Prostate gland (tissue), 2 donors: ENCODE measurements around the gene PLEKHM3. TPM values are rescaled to one million over a fixed set of nuclear protein-coding genes. Genes with fewer than 3 reads are reported as not detected.

Source experiments
- DNase-seq: peaks from one replicate; pipeline ENCODE4 v3.0.0-alpha.2; 2019; ENCODE audit warnings: low spot score
- H3K27ac ChIP-seq, 2 donors: fragments of 200-600 bp; sonication (generic); 2 replicates each; pipeline ENCODE4 v1.5.1; 2017 to 2019
- H3K27me3 ChIP-seq: fragments of 200-600 bp; sonication (generic); replicated peaks from 2 replicates; pipeline ENCODE4 v1.5.1; 2019; ENCODE audit not compliant: insufficient read depth
- H3K36me3 ChIP-seq, 2 donors: fragments of 200-600 bp; sonication (generic); 1 replicate in 1 of 2; 2 replicates in 1 of 2; pipeline versions ENCODE4 v1.5.1 to v1.8.1; 2017 to 2019
- H3K4me1 ChIP-seq: fragments of 200-600 bp; sonication (generic); replicated peaks from 2 replicates; pipeline ENCODE4 v1.5.1; 2019
- H3K4me3 ChIP-seq, 2 donors: fragments of 200-600 bp; sonication (generic); 2 replicates each; pipeline ENCODE4 v1.5.1; 2017 to 2019
- H3K9me3 ChIP-seq: fragments of 200-600 bp; sonication (generic); 2 replicates; pipeline ENCODE4 v1.5.1; 2017
- POLR2A ChIP-seq: fragments of 450-650 bp; IDR thresholded peaks from one replicate; pipeline ENCODE4 v1.6.1; 2016; ENCODE audit warnings: antibody characterized with exemption, mild to moderate bottlenecking
- POLR2AphosphoS5 ChIP-seq: sonication (generic); formaldehyde crosslinking; IDR thresholded peaks from one replicate; pipeline ENCODE4 v1.6.1; 2017; ENCODE audit warnings: antibody characterized with exemption
- WGBS: methylation state at CpG from one replicate; pipeline ENCODE4 v1.1.5; 2018; 5-methylcytosine and 5-hydroxymethylcytosine counted together
- intact Hi-C: fragments of 100-400 bp; cut with DNase I; formaldehyde crosslinking; loops from one replicate; pipeline ENCODE4 v1.14.2; 2022
- total RNA-seq, 2 donors: library from RNA; depleted of rRNA; stranded (reverse); fragments of >200 nt; gene quantifications; one replicate each; pipeline ENCODE4 v1.1.0, GENCODE V29; 2016
- TF ChIP-seq, protein P1 (sequence below), 4 experiments: fragments of 200-600 bp in 2 of 4; fragments of 450-650 bp in 2 of 4; sonication (generic) in 2 of 4; IDR thresholded peaks; 1 replicate in 3 of 4; 2 replicates in 1 of 4; pipeline ENCODE4 v1.5.1; 2016 to 2019; ENCODE audit warnings: antibody characterized with exemption in 4 of 4, mild to moderate bottlenecking in 2 of 4, moderate library complexity in 2 of 4

Gene PLEKHM3
- total RNA-seq, 2 donors from 2014 or later = 17.0 to 28.6 TPM

DNA sequence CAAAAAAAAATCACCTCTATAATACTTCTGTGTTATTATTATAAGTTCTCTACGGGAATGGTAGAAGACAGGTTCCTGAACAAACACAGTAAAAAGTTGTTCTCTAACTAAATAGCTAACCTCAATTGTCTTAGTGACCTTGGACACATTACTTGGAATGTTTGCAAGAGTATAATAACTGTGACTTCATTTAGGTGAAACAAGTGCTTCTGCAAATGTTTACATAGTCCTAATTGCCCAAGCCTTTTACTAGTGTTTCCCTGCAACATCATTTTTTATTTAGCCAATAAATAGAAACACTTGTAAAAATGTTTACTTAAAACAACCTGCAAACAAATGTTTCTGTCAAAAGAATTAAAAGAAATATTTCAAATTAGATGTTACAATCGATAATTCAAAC is 9.9 kb downstream of the PLEKHM3 start:
- Histone ChIP-seq H3K27me3 (no peaks in the 10 kb centered on the region), H3K36me3 (no peaks in the 10 kb centered on the region), H3K4me1 (no peaks in the 10 kb centered on the region), H3K27ac (no peak overlapping the region), H3K9me3 (no peaks in the 10 kb centered on the region), H3K4me3 (no peak overlapping the region)
- intact Hi-C loops = no loop called here
- WGBS = 36% methylated on average over 2 of the region's 2 CpGs
- TF ChIP-seq, protein P1, sequence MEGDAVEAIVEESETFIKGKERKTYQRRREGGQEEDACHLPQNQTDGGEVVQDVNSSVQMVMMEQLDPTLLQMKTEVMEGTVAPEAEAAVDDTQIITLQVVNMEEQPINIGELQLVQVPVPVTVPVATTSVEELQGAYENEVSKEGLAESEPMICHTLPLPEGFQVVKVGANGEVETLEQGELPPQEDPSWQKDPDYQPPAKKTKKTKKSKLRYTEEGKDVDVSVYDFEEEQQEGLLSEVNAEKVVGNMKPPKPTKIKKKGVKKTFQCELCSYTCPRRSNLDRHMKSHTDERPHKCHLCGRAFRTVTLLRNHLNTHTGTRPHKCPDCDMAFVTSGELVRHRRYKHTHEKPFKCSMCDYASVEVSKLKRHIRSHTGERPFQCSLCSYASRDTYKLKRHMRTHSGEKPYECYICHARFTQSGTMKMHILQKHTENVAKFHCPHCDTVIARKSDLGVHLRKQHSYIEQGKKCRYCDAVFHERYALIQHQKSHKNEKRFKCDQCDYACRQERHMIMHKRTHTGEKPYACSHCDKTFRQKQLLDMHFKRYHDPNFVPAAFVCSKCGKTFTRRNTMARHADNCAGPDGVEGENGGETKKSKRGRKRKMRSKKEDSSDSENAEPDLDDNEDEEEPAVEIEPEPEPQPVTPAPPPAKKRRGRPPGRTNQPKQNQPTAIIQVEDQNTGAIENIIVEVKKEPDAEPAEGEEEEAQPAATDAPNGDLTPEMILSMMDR (IDR thresholded peaks at IDR 0.05) = no peak
- TF ChIP-seq POLR2AphosphoS5 (peak; percentile 29), POLR2A (no peak)
- no peak for DNase-seq

DNA sequence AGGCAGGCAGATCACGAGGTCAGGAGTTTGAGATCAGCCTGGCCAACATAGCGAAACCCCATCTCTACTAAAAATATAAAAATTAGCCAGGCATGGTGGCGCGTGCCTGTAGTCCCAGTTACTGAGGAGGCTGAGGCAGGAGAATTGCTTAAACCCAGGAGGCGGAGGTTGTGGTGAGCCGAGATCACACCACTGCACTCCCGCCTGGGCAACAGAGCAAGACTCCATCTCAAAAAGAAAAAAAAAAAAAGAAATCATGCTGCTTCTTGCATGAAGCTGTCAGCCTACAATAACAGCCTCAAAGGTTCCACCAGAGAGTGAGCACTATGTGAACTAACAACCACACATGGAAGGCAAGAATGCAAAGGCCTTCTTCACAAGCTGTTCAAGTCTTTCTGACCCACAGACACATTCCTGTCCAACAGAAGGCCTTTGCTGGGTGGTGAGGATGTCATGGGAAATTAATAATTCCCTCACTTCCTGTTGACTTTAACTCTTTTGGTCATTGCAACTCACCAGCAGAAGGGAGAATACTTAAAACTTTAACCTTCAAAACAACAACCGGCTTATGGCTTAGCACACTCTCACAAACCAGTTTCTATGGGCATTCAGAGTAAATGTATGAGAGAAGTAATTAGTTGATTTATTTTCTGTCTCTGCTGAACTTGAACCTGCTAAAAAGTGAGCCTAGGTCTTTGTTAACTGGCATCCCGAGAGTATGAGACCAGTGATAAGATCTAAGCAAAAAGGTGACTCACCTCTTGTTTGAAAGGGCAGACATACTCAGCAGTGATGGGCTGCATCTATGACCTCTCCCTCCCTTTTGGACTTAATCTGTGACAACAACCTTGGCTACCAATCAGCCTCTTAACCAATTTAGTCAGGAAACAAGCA is 11.8 kb downstream of the PLEKHM3 start:
- Histone ChIP-seq H3K27ac (no peak overlapping the region), H3K4me3 (no peak overlapping the region), H3K36me3 (no peaks in the 10 kb centered on the region), H3K27me3 (no peaks in the 10 kb centered on the region), H3K4me1 (peaks cover 4% of the 10 kb centered on the region), H3K9me3 (no peaks in the 10 kb centered on the region)
- DNase-seq = no peak
- TF ChIP-seq POLR2A (no peak), POLR2AphosphoS5 (no peak)
- TF ChIP-seq, protein P1 (IDR thresholded peaks at IDR 0.05) = no peak
- intact Hi-C loops = no loop called here
- 88% methylated on average over 9 of the region's 9 CpGs for WGBS

DNA sequence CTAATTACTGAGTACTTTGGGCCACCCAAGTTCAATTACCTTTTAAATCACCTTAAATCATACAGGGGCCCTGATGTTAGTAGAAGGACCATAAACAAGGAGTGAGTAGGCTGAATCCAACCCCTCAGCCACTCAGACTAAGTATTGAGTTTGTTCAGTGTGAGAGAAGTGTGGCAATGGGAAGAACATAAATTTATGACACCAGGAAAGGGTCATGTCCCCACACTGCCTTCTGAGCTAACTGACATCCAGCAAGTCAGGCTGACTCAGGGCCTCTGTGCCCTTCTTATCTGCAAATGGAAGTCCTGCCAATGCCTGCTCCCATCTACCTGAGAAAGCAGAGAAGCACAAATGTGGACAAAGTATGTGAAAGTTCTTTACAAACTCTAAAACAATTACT is 12.9 kb downstream of the PLEKHM3 start:
- Histone ChIP-seq H3K27me3 (no peaks in the 10 kb centered on the region), H3K27ac (no peak overlapping the region), H3K4me3 (no peak overlapping the region), H3K36me3 (no peaks in the 10 kb centered on the region), H3K9me3 (no peaks in the 10 kb centered on the region), H3K4me1 (peaks cover 4% of the 10 kb centered on the region)
- no peak for TF ChIP-seq POLR2AphosphoS5
- no peak for DNase-seq
- intact Hi-C loops = no loop called here

DNA sequence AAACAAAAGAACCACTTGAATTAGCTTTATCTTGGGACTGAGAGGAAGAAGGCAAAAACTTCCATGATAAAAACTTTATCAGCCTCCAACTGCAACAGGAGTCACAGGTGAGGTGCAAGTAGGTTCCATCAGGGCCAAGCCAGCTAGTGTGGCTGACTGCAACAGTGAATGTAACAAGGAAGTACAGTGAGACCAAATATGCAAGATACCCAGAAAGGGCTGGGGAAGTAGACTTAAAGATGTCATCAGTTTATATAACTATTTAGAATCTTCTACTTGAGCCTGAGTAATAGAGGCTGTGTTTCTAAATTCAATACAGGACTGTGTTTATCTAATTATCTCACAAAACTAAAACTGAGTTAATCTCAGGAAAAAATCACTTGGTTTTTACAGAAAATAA is 14.8 kb downstream of the PLEKHM3 start:
- Histone ChIP-seq H3K4me1 (peaks cover 4% of the 10 kb centered on the region), H3K4me3 (no peak overlapping the region), H3K36me3 (no peaks in the 10 kb centered on the region), H3K9me3 (no peaks in the 10 kb centered on the region), H3K27me3 (no peaks in the 10 kb centered on the region), H3K27ac (no peak overlapping the region)
- DNase-seq = no peak
- no peak for TF ChIP-seq POLR2AphosphoS5
- TF ChIP-seq POLR2A = no peak
- TF ChIP-seq, protein P1 (IDR thresholded peaks at IDR 0.05) = no peak
- intact Hi-C loops = no loop called here

DNA sequence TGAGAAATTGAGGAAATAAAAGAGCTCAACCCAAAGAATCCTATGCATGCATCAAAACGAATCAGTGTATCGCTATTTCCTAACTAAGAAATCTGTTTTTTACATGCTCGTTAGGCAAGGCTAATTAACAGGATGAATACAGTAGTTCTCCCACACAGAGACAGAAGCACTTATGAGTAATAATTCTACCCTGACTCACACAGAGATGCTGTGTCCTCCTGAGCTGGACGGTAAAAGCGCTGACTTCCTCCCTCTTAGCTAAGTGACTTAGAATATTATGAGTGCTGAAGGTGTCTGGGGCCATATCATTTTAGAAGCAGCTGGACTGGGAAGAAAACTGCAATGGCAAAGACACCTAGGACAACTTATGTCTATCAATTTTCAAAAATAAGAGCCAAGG is 18.5 kb downstream of the PLEKHM3 start:
- no peak overlapping the region for H3K27ac ChIP-seq
- TF ChIP-seq, protein P1 (IDR thresholded peaks at IDR 0.05) = no peak
- TF ChIP-seq POLR2AphosphoS5 (no peak), POLR2A (no peak)
- H3K9me3 ChIP-seq = no peaks in the 10 kb centered on the region
- no peak for DNase-seq
- intact Hi-C loops = no loop called here
- no peaks in the 10 kb centered on the region for H3K36me3 ChIP-seq
- peaks cover 4% of the 10 kb centered on the region for H3K4me1 ChIP-seq
- WGBS = 92% methylated on average over 5 of the region's 5 CpGs
- H3K27me3 ChIP-seq = no peaks in the 10 kb centered on the region
- H3K4me3 ChIP-seq = no peak overlapping the region
